Skeletal muscle cell (primary cell): Measurements from ENCODE around the gene VTCN1.
"Not testable (repeated sequence)": the region's sequence is repeated elsewhere in the genome, so short reads cannot be mapped to it uniquely, and the experiment has no call there.

ENCODE experiments used
- DNase-seq: peaks from one replicate; pipeline ENCODE4 v3.0.0-alpha.2; 2010; ENCODE audit warnings: low read depth
- H3K4me3 ChIP-seq: 2 replicates; pipeline ENCODE4 v1.5.1; 2011; ENCODE audit warnings: low read depth, mild to moderate bottlenecking, control low read depth, low read length, moderate library complexity

Gene VTCN1

GRCh38 chr1:117136749-117137148 lies 74.0 kb downstream of the VTCN1 start:
- H3K4me3 ChIP-seq: no peak overlapping the region
- no peak for DNase-seq

DNA sequence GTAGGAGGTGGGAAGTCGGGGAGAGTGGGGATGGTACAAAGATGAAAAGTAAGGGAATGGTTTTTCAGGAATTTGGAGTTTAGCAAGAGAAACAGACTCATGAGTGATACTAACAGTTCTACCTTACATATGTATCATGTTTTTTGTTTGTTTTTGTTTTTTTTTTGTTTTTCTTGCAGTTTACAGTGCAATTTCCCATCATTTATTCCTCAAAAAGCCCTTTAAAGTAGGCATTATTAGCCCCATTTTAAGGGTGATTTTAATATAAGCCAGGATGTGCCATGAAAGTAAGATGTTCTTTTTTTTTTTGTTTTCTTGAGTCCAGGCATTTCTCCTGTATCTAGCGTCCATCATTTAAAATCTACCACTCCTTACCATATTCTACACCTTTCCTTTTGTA lies 75.4 kb downstream of the VTCN1 start:
- DNase-seq: no peak
- H3K4me3 ChIP-seq: no peak overlapping the region

GRCh38 chr1:117130526-117130925 lies 80.2 kb downstream of the VTCN1 start:
- H3K4me3 ChIP-seq: no peak overlapping the region
- no peak for DNase-seq

DNA sequence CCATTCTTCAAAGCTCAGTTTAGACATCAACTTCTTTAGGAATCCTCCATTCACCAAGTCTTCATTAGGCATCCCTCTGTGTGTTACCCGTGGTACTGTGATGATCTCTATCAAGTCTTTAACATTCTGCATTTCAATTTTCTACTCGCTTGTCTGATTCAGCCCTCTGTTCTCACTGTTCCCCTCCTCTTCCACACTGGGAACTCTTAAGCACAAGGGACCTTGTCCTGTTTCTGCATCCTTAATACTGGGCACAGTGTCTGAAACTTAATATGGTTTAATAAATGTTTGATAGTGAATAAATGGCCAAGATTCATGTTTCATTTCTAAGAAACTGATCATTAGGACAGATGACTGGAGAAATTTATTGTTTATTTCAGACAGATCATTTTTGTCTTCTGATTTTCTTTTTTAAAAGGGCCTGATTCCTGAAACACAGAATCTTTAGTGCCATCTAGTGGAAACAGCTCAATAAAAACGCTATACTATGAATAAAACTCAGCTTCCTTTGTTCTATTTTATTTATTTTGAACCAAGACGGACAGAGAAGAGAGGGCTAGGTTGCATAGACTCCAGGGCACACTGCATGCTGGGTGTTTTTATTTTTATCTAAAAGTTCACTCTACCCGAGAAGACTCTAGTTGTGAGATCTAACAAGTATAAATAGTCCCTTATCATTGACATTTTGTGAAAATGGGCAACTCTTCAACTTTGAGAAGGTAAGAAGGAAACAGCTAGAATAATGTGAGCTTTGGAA lies 82.2 kb downstream of the VTCN1 start:
- H3K4me3 ChIP-seq: no peak overlapping the region
- DNase-seq: no peak

- DNase-seq: no peak
Measured at GRCh38 chr1:117127795-117128194, 82.9 kb downstream of the VTCN1 start.

GRCh38 chr1:117124661-117125060 lies 86.1 kb downstream of the VTCN1 start:
- H3K4me3 ChIP-seq: no peak overlapping the region
- no peak for DNase-seq

More at GRCh38 chr1:117127795-117128194, 82.9 kb downstream of the VTCN1 start:
- H3K4me3 ChIP-seq: no peak overlapping the region

DNA sequence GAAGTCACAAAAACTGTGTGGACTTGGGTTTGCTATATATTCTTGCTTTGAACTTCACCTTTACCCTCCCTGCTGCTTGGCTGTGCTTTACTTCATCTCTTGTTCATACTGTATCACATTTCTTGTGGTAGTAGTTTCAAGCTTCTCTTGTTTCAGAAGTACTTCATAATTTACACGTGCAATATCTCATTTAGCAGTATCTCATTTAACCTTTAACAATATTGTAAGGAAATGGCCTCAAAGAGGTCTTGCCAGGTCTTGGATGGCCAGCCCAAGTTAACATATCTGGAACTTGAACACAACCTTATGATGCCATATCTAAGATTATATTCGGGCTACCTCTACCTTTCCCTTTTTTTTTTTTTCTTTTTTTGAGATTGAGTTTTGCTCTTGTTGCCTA lies 87.5 kb downstream of the VTCN1 start:
- H3K4me3 ChIP-seq: no peak overlapping the region
- no peak for DNase-seq

- no peak for DNase-seq
- peak overlapping the region; percentile 66 for H3K4me3 ChIP-seq
Measured at GRCh38 chr1:117122330-117123025, 88.2 kb downstream of the VTCN1 start.

DNA sequence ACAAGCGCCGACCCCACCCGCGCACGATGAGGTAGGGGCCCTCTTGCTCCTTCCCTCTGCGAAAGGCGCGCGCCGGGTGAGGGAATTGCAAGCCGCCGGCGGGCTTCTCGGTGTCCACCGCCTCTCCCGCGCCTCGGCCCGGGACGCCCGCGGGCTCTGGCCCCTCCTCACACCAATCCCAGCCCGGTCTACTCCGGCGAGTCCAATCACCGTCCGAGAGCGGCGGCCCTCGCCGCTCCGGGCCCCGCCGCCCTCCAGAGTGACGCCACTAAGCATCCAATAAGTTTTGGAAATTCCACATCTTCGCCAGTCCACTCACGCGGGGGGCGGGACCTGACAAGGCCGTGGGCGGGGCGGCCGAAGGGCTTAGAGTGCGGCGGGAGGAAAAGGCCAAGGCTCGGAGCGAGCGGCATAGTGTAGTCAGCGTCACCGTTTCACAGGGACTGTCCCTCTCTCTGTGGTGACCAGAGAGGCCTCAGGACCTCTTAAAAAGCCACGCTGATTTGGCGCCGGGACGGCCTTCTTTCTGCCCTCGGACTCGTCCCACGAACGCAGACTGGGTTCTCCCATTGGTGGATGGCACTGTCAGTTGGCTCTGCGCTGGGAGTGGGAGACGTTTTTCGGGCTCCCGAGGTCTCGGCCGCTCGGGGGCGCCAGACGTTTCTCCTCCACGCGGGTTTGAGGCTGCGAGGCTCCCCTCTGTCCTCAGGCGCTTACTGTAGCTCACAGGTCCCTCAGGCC lies 89.0 kb downstream of the VTCN1 start, which contains the start of gene TRIM45:
TSS of gene TRIM45 (minus strand) at position 161 of the 741 bp plus-strand sequence. CDS start 548 bp downstream, outside the sequence.
- H3K4me3 ChIP-seq: peak within 1 kb of the TSS; percentile 66
- DNase-seq: peak; percentile 90

DNA sequence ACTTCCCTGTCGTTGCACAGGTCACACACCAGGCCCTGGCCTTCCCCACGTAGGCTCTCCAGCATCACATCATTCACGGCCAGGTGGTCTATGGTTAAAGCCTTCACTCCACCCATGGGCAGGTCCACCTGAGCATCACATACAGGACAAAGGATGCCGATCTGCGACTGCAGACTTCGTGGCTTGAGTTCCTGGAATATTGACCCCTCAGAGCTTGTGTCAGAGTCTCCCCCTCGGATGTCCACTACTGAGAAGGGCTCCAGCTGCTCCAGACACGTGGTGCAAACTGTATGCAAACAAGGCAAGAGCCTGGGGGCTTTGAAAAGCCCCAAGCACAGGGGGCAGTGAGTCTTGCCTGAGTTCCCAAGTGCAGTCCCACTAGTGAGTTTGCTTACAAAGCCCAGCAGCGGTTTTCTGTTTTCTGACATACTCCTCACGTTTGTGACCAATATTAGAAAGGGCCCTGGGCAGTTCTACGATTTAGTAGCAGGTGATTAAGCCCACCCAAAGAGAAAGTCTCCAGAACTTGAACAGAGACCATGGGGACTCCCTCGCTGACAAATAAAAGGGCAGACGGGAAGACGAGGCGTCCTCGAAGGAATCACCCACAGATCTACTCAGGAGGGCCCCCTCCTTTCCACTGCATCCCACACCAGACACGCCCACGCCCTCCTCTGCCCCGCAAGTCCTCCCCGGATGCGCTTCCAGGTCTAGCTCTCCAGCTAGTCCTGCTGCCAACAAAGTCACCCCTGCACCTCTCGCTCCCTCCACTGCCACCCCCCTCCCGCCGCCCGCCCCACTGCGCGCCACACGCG lies 89.7 kb downstream of the VTCN1 start:
- H3K4me3 ChIP-seq: peak overlapping the region; percentile 66
- DNase-seq: no peak

GRCh38 chr1:117119144-117119543 lies 91.6 kb downstream of the VTCN1 start:
- DNase-seq, H3K4me3 ChIP-seq: not testable (repeated sequence)

DNA sequence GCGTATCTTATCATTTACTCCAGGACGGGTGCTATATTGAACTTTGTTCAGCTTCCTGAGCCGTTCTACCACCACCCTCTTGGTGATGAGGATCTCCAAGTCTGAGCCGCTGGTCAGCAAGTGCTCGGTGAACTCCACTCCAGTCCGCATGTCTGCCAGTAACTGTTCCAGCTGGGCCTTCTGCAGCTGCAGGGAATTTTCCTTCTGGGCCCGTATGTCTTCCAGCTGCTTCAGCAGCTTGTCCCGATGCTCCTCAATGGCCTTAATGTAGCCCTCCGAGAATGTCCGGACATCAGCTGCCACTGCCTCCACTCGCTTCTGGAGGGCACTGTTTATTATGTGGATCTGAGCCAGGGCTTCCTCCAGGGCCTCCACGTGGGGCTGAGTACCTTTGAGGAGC lies 92.6 kb downstream of the VTCN1 start:
- DNase-seq: no peak
- H3K4me3 ChIP-seq: no peak overlapping the region

GRCh38 chr1:117117697-117118096 lies 93.0 kb downstream of the VTCN1 start:
- no peak for DNase-seq
- H3K4me3 ChIP-seq: no peak overlapping the region

GRCh38 chr1:117116784-117117130 lies 94.0 kb downstream of the VTCN1 start:
- no peak overlapping the region for H3K4me3 ChIP-seq
- DNase-seq: no peak

GRCh38 chr1:117116090-117116783 lies 94.5 kb downstream of the VTCN1 start:
- no peak overlapping the region for H3K4me3 ChIP-seq
- no peak for DNase-seq

DNA sequence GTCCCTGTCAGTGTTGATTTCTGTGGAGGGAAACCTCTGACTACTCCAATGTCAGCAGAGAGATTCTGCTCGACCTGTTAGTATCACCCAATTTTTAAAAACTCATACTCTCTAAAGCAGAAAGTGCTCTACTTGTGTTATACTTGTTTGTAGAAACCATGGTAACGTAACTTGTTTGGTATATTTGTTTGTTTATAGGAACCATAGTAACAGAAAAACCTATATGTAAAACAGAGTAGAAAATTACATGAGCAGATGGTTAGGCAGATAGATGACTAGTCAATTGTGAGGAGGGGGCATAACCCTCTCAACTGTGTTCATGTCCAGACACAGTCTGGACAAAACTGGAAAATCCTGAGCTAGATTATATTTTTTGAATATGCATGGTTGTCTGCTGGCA lies 95.8 kb downstream of the VTCN1 start:
- no peak overlapping the region for H3K4me3 ChIP-seq
- DNase-seq: no peak

GRCh38 chr1:117113199-117113598 lies 97.5 kb downstream of the VTCN1 start:
- H3K4me3 ChIP-seq: no peak overlapping the region
- DNase-seq: no peak

DNA sequence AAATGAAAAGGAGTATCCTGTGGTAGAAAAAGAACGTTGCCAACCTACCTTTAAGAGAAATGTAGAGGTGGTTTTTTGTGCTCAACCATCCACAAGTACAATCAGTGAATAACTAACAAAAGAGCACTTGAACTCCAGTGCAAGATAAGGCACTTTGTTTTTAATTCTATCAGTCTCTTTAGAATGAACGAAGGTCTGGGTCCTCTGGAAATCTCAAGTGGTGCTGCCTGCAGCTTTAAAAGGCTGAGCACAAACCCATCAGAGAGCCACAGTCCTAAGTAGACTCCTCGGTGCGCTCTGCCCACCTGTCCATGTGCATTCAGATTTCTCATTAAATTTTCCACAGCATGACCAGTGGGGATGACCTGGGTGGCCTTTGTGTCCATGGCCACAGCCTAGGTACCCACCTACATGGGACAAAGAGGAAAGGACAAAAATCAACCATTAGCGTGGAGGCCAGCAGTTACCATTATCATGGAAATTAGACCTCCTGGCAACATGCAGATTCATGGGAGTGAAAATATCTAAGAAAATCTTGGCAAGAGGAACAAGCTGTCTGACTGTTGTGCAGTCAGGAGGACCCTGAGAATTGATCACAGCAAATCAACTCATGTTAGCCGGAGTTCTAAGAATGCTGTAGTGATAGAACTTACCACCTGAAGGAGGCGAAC lies 98.5 kb downstream of the VTCN1 start:
- DNase-seq: no peak
- H3K4me3 ChIP-seq: no peak overlapping the region
